HL-60 (cell line): ENCODE results near the gene TTI1.

Experiments
- CTCF ChIP-seq: IDR thresholded peaks from one replicate; pipeline ENCODE4 v1.5.1; 2011; ENCODE audit warnings: low read length, control low read depth, inconsistent platforms; ENCODE audit not compliant: insufficient read depth
- GABPA ChIP-seq: IDR thresholded peaks from 2 replicates; pipeline ENCODE4 v1.6.1; 2012; ENCODE audit warnings: low read depth
- POLR2AphosphoS5 ChIP-seq: IDR thresholded peaks from 2 replicates; pipeline ENCODE4 v1.6.1; 2012; ENCODE audit warnings: low read depth
- REST ChIP-seq: IDR thresholded peaks from 2 replicates; pipeline ENCODE4 v1.6.1; 2012; ENCODE audit warnings: low read depth; ENCODE audit not compliant: insufficient replicate concordance
- SPI1 ChIP-seq: IDR thresholded peaks from 2 replicates; pipeline ENCODE4 v1.6.1; 2012; ENCODE audit warnings: low read depth, mild to moderate bottlenecking, borderline replicate concordance

DNA sequence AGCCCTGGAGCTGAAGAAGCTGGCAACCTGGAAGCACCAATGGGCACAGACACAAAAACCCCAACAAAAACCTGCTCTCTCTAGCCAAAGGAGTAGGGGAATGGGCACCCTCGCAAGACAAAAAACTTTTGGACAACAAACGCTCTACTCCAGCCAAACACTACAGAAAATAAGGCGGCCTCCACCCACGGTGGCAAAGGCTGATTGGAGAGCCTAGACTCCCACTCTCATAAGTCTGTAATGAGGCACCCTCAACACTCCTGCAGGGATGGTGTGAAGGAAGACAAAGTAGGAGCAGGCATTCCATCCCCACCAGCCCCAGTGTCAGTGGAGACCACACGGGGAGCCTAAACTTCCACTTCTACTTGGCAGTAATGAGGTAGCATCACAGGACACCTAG lies 8.8 kb downstream of the TTI1 start:
- TF ChIP-seq CTCF = no peak
- no peak for TF ChIP-seq POLR2AphosphoS5
- no peak for TF ChIP-seq SPI1
- no peak for TF ChIP-seq REST
- no peak for TF ChIP-seq GABPA
